A549 treated with AZD2906 at 1 μM for 4 hours (cell line): ENCODE results near the gene MRPS11. TPM values are rescaled to one million over a fixed set of nuclear protein-coding genes. Genes with fewer than 3 reads are reported as not detected.

Source experiments
- total RNA-seq: library from RNA; stranded (reverse); fragments of 200-300 nt; extraction: Qiagen RNA extraction; gene quantifications from 5 replicates; pipeline ENCODE4 v1.2.3, GENCODE V29; 2022

Gene MRPS11
- total RNA-seq: 90.1 to 122 TPM (median 109 TPM) in 5 replicates

DNA sequence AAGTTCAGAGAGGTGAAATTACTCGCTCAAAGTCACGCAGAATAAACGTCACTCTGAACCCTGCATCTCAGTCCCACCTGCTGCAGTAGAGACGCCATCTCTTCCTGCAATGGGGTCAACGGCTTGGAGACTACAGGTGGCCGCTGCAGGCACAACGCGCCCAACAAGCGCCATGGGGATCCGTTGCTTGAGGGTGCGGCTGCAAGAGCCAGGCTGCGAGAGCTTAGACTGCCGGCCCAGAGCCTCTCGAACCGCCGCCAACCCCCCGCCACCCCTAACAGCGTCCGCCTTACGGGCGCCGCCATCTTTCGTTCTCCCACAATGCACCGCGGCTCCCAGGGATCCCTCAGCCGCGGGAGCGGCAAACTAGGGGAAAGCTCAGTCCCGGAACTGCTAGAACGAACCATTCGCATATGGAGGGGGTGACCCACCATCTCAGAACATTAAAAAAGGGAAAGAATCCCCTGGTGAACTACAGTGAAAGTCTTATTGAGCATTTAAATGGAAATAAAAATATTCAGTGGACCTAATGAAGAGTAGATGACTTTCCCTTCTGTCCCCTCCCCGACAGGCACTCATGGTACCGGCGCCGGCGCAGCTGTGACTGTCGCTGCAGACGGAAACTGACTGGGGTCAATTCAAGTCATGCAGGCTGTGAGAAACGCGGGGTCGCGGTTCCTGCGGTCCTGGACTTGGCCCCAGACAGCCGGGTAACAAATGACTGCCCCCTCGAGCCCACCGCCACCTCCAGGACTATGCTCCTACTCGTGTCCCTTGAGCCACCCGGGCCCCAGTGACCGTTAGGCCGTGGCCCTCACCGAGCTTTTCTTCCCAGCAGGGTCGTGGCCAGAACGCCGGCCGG is at the start of gene MRPS11, which contains the start of gene MRPL46:
MRPS11 (plus strand) TSS at position 636 of the 862 bp plus-strand sequence; CDS start at position 646, 10 bp downstream.
MRPL46 (minus strand) TSS at position 316 of the 862 bp plus-strand sequence; CDS start at position 305, 11 bp downstream.

Other genes starting within 250 kb of the MRPS11 start
- 18.4 to 24.5 TPM (median 20.3 TPM) in 5 replicates for gene NTRK3, start 211.0 kb upstream of the MRPS11 start, total RNA-seq
- gene MRPL46, start 320 bp upstream of the MRPS11 start, total RNA-seq: 51.4 to 62.4 TPM (median 58.0 TPM) in 5 replicates
- 5.4 to 6.6 TPM (median 6.1 TPM) in 5 replicates for gene DET1, start 79.0 kb downstream of the MRPS11 start, total RNA-seq
- gene AEN, start 153.6 kb downstream of the MRPS11 start, total RNA-seq: 68.5 to 91.7 TPM (median 79.0 TPM) in 5 replicates
- 39.0 to 44.4 TPM (median 41.2 TPM) in 5 replicates for gene ISG20, start 171.3 kb downstream of the MRPS11 start, total RNA-seq